Neural progenitor cell (in vitro differentiated cells): Measurements from ENCODE around the gene PRR35. TPM values are rescaled to one million over a fixed set of nuclear protein-coding genes. Genes with fewer than 3 reads are reported as not detected.
A peak's percentile ranks its signal among the peaks of the same experiment; 100 is the strongest.

Experiments used
- DNase-seq: peaks from one replicate; pipeline ENCODE4 v3.0.0-alpha.2; 2016; ENCODE audit warnings: low spot score
- H2AFZ ChIP-seq: fragments of 200-600 bp; sonication (generic); replicated peaks from 2 replicates; pipeline ENCODE4 v1.6.1; 2016; ENCODE audit warnings: antibody characterized with exemption
- H3F3A ChIP-seq: fragments of 200-600 bp; sonication (generic); 2 replicates; pipeline ENCODE4 v1.6.1; 2016; ENCODE audit warnings: antibody characterized with exemption, low read depth
- H3K27ac ChIP-seq: fragments of 200-600 bp; sonication (generic); 2 replicates; pipeline ENCODE4 v1.5.1; 2016; ENCODE audit warnings: mild to moderate bottlenecking
- H3K27me3 ChIP-seq: fragments of 200-600 bp; sonication (generic); 2 replicates; pipeline ENCODE4 v1.6.1; 2016; ENCODE audit warnings: mild to moderate bottlenecking, moderate library complexity
- H3K36me3 ChIP-seq: fragments of 200-600 bp; sonication (generic); 2 replicates; pipeline ENCODE4 v1.5.1; 2016
- H3K4me1 ChIP-seq: fragments of 200-600 bp; sonication (generic); 2 replicates; pipeline ENCODE4 v1.6.1; 2016; ENCODE audit warnings: mixed run types
- H3K4me2 ChIP-seq: fragments of 200-600 bp; sonication (generic); 2 replicates; pipeline ENCODE4 v1.6.1; 2016
- H3K4me3 ChIP-seq: fragments of 200-600 bp; sonication (generic); 2 replicates; pipeline ENCODE4 v1.5.1; 2016
- H3K79me2 ChIP-seq: fragments of 200-600 bp; sonication (generic); 2 replicates; pipeline ENCODE4 v1.6.1; 2016; ENCODE audit warnings: low read depth
- H3K9ac ChIP-seq: fragments of 200-600 bp; sonication (generic); 2 replicates; pipeline ENCODE4 v1.6.1; 2016
- H3K9me3 ChIP-seq: fragments of 200-600 bp; sonication (generic); 2 replicates; pipeline ENCODE4 v1.5.1; 2016; ENCODE audit warnings: low read depth
- H4K20me1 ChIP-seq: fragments of 200-600 bp; sonication (generic); 2 replicates; pipeline ENCODE4 v1.6.1; 2016; ENCODE audit warnings: low read depth
- H3K27ac Mint-ChIP-seq: 3 replicates; pipeline ENCODE4 v1.8.0; 2021; ENCODE audit warnings: mixed read lengths
- H3K27me3 Mint-ChIP-seq: 2 replicates; pipeline ENCODE4 v1.8.0; 2022; ENCODE audit warnings: low read depth, mild to moderate bottlenecking, inconsistent platforms, moderate library complexity, mixed read lengths; ENCODE audit not compliant: insufficient read depth
- H3K36me3 Mint-ChIP-seq: 3 replicates; pipeline ENCODE4 v1.8.0; 2021; ENCODE audit warnings: mixed read lengths
- H3K4me1 Mint-ChIP-seq: 3 replicates; pipeline ENCODE4 v1.8.0; 2021; ENCODE audit warnings: mixed read lengths
- H3K4me3 Mint-ChIP-seq: 3 replicates; pipeline ENCODE4 v1.8.0; 2021; ENCODE audit warnings: mild to moderate bottlenecking, moderate library complexity, mixed read lengths
- H3K9me3 Mint-ChIP-seq: 3 replicates; pipeline ENCODE4 v1.8.0; 2020; ENCODE audit warnings: mixed read lengths
- CTCF ChIP-seq: fragments of 200-600 bp; sonication (generic); IDR thresholded peaks from 2 replicates; pipeline ENCODE4 v1.5.1; 2017; ENCODE audit warnings: antibody characterized with exemption, mild to moderate bottlenecking
- EZH2 ChIP-seq: fragments of 200-600 bp; sonication (generic); IDR thresholded peaks from 2 replicates; pipeline ENCODE4 v1.6.1; 2017; ENCODE audit warnings: antibody characterized with exemption, mild to moderate bottlenecking, moderate library complexity
- EZH2phosphoT487 ChIP-seq: fragments of 200-600 bp; sonication (generic); IDR thresholded peaks from 2 replicates; pipeline ENCODE4 v1.6.1; 2017; ENCODE audit warnings: antibody characterized with exemption
- total RNA-seq: library from RNA; depleted of rRNA; stranded (reverse); fragments of >200 nt; gene quantifications from 2 replicates; pipeline ENCODE4 v1.2.3, GENCODE V29; 2015; ENCODE audit warnings: low replicate concordance

PRR35 gene
- total RNA-seq, 1 donor from 2014 or later: not detected

DNA sequence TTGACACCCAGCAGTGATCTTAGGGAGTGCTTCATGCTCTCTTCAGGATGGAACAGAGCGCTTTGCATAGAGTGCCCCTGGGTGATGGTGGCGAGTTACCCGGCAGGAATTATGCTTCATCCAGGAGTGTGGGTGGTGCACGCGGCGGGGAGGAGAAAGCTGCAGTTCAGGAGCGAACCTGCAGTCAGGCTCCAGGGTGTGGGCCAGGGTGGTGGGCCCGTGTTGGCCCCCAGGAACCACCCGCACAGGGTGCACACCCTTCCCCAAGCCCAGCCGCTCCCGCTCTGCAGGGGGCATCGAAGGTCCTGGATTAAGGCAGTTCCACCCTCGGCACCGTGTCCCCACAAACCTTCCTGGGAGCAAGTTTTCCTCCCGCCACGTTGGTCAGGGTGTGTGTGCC, 33.6 kb downstream of the PRR35 start:
- Histone ChIP-seq H3K27me3 (peaks cover 14% of the 10 kb centered on the region), H3K4me1 (peaks cover 3% of the 10 kb centered on the region), H3K4me3 (no peak overlapping the region), H3K4me2 (no peak overlapping the region), H3K9me3 (no peaks in the 10 kb centered on the region), H2AFZ (no peak overlapping the region), H3K27ac (no peak overlapping the region), H3K36me3 (no peaks in the 10 kb centered on the region), H3F3A (peaks cover 2% of the 10 kb centered on the region), H4K20me1 (peaks cover 58% of the 10 kb centered on the region), H3K9ac (no peak overlapping the region), H3K79me2 (peaks cover 23% of the 10 kb centered on the region)
- peak overlapping the region; percentile 69 for H3K4me3 Mint-ChIP-seq
- H3K36me3 Mint-ChIP-seq: peaks cover 19% of the 10 kb centered on the region
- TF ChIP-seq EZH2 (no peak), CTCF (no peak), EZH2phosphoT487 (no peak)
- peaks cover 10% of the 10 kb centered on the region for H3K27me3 Mint-ChIP-seq
- H3K9me3 Mint-ChIP-seq: no peaks in the 10 kb centered on the region
- H3K27ac Mint-ChIP-seq: no peak overlapping the region
- DNase-seq: no peak
- peaks cover 18% of the 10 kb centered on the region for H3K4me1 Mint-ChIP-seq

GRCh38 chr16:595094-595528, 34.9 kb downstream of the PRR35 start:
- H3K9me3 Mint-ChIP-seq: no peaks in the 10 kb centered on the region
- Histone ChIP-seq H2AFZ (no peak overlapping the region), H3K4me3 (no peak overlapping the region), H3K4me1 (peaks cover 3% of the 10 kb centered on the region), H3K36me3 (no peaks in the 10 kb centered on the region), H3K27me3 (peaks cover 14% of the 10 kb centered on the region), H3K4me2 (no peak overlapping the region), H3K27ac (no peak overlapping the region), H4K20me1 (peaks cover 58% of the 10 kb centered on the region), H3K9me3 (no peaks in the 10 kb centered on the region), H3K79me2 (peaks cover 23% of the 10 kb centered on the region), H3K9ac (no peak overlapping the region), H3F3A (no peaks in the 10 kb centered on the region)
- peak overlapping the region; percentile 53 for H3K27ac Mint-ChIP-seq
- peaks cover 18% of the 10 kb centered on the region for H3K4me1 Mint-ChIP-seq
- H3K27me3 Mint-ChIP-seq: peaks cover 10% of the 10 kb centered on the region
- H3K36me3 Mint-ChIP-seq: peaks cover 21% of the 10 kb centered on the region
- TF ChIP-seq EZH2 (no peak), CTCF (no peak), EZH2phosphoT487 (no peak)
- no peak for DNase-seq
- H3K4me3 Mint-ChIP-seq: no peak overlapping the region

GRCh38 chr16:595942-596735, 35.9 kb downstream of the PRR35 start:
- no peak overlapping the region for H3K27ac ChIP-seq
- H3K9me3 Mint-ChIP-seq: no peaks in the 10 kb centered on the region
- DNase-seq: no peak

More at GRCh38 chr16:595942-596735, 35.9 kb downstream of the PRR35 start:
- no peaks in the 10 kb centered on the region for H3K4me1 ChIP-seq
- Mint-ChIP-seq H3K4me1 (peaks cover 12% of the 10 kb centered on the region), H3K27me3 (peaks cover 4% of the 10 kb centered on the region), H3K27ac (peak overlapping the region; percentile 19), H3K36me3 (peaks cover 20% of the 10 kb centered on the region), H3K4me3 (peak overlapping the region; percentile 48)
- H3K36me3 ChIP-seq: no peaks in the 10 kb centered on the region
- H3K4me3 ChIP-seq: no peak overlapping the region
- H3K9me3 ChIP-seq: no peaks in the 10 kb centered on the region
- no peak overlapping the region for H3K9ac ChIP-seq
- H3K4me2 ChIP-seq: no peak overlapping the region
- no peak overlapping the region for H2AFZ ChIP-seq
- H3F3A ChIP-seq: no peaks in the 10 kb centered on the region
- H3K27me3 ChIP-seq: peaks cover 7% of the 10 kb centered on the region
- no peak for TF ChIP-seq EZH2
- no peak for TF ChIP-seq EZH2phosphoT487
- no peak for TF ChIP-seq CTCF
- peaks cover 14% of the 10 kb centered on the region for H3K79me2 ChIP-seq
- peaks cover 54% of the 10 kb centered on the region for H4K20me1 ChIP-seq
